CD4-positive, alpha-beta T cell treated with Interleukin-6 for 4 hours (primary cell): Measurements from ENCODE around the gene ZDHHC14.
"Not testable (repeated sequence)": the region's sequence is repeated elsewhere in the genome, so short reads cannot be mapped to it uniquely, and the experiment has no call there.

Experiments used
- DNase-seq: peaks from one replicate; pipeline ENCODE4 v3.0.0-alpha.2; 2020; ENCODE audit warnings: mixed read lengths

ZDHHC14 gene

DNA sequence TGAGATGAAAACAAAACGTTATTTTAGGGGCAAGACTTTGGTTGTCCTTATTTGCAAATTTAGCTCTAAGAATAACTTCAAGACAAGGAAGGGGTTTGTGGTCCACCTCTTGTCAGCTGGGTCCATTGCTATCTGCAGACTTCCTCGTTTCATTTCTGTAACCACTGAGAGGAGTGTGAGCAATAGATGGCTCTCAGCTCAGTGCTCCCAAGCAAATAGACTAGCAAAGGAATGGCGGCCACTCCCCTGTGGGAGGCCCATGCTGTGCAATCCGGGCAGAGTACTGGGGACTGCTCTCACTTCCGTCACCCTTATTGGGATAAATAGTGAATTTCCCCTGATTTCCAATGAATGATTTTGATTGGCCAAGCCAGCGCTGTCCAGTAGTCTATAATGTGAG is 176.6 kb downstream of the ZDHHC14 start:
- DNase-seq: no peak

DNA sequence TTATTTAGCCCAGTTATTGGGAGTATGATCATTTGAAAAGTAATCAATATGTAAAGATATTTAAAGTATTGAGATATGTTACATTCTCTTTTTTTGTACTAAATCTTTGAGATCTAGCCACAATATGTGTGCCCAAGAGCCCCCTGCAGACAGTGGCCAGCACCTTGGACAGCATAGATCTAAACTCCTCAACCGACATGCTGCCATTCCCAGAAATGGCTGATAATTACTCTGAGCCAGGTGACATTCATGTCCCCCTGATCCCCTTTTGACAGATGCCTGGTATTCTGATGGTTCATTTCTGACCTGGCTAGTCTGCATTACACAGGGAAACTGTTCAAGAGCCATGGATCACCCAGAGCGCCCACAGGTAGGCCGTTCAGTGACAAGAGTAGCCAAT is 177.1 kb downstream of the ZDHHC14 start:
- DNase-seq: no peak

DNA sequence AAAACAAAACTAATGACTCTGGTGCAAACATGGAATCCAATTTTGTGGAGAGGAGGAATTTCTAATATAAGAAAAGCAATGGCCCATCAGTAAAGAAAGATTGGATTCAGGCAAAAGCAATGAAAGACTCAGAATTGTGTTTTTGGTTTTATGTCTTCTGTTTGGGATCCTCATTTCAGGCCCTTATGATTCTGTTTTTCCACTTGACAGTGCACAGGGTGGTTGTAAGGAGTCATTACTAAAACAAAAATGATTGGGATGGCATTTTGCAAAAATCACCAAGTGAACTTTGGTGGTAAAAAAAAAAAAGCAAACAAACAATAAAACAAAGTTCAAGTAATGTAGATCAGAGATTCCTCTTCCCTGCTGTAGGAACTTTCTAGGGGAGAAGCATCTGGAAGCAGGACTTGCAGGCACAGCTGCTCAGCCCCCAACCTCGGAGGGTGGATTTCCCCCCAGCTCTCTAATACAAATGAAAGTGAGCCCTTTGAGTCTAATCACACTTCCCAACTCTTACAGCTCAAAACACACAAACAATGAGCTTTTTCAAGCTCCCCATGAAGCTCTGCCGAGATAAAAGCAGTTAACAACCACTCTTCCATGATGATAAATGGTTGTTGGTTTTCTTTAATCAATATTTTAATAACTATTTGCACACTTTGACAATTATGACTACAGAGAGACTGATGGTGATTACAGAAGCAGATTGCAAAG is 177.7 kb downstream of the ZDHHC14 start:
- DNase-seq: no peak

DNA sequence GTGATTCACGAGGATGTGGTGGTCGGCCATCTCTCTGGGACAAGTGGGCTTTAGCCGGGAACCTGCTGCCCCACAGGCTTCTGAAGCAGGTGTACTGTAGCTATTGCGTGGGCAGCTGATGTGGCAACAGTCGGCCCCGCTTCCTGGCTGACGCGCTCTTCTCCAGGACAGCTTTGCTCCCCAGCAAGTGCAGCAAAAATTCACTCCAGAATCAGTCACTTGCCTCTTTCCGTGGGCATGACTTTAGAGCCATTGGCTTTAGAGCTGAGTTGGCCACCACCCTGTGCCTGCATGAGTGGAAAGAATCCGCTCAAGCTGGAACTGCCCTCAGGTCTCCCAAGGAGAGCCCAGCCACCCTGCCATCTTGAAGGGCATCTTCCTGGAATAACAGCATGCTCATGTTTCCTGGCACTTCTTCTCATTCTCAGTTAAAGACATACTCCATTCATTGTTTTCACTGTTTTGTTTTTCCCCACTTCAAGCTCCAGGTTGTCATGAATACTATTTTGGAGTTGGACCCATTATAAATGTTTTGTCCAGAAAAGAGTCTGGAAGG is 178.3 kb downstream of the ZDHHC14 start:
- DNase-seq: no peak

DNA sequence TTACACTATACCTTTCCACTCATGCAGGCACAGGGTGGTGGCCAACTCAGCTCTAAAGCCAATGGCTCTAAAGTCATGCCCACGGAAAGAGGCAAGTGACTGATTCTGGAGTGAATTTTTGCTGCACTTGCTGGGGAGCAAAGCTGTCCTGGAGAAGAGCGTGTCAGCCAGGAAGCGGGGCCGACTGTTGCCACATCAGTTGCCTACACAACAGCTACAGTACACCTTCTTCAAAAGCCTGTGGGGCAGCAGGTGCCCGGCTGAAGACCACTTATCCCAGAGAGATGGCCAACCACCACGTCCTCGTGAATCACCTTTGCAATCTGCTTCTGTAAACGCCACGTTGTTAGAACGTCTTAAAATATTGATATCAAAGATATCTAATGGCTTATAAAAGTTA is 179.1 kb downstream of the ZDHHC14 start:
- not testable (repeated sequence) for DNase-seq

DNA sequence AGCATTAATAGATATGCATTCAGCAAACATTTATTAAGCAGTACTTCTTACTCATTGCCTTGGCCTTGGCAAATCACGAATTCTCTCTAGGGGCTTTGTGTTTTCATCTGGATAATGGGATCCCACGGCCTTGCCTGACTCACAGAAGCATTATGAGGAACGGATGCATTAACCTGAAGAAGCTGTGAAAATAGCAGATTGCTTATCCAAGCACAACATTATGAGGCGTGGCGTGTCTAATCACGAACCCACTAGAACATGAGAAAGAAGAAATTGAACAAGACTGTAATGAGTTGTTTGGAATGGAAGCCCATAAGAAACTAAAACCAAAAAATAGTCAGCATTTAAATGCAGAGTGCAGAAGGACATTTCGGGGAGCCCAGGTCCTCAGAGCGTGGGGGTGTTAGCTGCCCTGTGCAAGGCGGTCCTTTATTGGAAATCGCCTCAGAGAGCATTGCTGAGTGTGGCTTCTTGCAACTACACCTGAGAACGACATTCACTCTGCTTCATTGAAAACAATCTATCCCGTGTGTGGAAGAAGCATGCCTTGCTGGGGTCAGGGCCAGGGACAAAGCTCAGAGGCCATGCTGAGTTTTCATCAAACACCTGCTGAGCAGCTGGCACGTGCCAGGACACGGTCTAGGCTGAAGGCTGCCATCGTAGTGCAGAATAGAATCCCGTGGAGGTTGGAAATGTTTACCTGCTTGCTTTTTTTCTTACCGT is 179.9 kb downstream of the ZDHHC14 start:
- no peak for DNase-seq

DNA sequence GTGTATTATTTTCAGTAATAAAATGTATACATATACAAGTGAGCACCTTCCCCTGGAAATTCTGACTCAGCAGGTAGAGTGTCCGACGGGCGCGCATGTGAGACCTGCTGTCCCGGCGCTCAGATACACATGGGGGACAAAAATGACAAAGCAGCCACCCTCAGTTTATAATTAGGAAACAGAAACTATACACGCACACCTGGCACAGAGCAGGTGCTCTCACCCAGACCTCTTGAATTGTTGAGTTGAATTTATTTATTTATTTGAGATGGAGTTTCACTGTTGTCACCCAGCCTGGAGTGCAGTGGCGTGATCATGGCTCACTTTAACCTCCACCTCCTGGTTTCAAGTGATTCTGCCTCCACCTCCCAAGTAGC is 180.4 kb downstream of the ZDHHC14 start:
- DNase-seq: no peak

DNA sequence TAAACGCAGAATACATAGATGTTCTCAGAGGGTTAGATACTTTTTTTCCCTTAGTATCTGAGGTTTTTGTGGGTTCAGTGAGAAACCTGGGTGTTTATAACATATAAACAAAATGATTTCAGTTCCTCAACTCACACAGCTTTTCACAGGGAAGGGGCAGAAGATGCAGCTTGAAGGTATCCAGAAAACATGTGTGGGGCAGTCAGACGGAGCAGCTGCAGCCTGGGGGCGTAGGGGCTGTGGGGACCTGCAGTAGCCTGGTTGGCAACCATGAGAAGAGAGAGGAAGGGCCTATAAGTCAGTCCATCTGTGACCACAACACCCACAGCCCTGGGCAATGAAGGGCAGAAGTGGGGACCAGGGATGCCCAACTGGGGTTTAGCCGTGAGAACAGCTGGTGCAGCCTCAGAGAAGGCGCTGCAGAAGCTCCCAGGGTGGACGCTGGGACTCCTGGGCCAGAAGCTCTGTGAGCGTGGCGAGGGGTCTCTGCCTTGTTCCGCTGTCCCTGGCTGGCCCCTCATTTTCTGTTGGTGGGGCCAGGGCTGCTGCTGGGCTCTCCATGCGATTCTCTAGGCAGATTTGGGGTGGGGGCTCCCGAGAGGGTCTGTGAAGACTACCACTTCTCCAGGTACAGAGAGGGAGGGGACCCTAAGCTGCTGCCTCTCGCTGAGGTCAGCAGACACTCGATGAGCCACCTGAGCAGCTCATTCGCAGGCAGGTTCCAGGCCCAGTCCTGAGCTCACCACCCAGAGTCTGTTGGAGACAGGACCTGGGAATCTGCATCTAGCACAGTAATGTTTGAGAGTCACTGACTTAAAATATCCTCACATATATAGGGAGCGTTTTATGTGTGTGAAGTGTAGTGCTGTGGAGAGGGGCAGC is 181.2 kb downstream of the ZDHHC14 start:
- no peak for DNase-seq

DNA sequence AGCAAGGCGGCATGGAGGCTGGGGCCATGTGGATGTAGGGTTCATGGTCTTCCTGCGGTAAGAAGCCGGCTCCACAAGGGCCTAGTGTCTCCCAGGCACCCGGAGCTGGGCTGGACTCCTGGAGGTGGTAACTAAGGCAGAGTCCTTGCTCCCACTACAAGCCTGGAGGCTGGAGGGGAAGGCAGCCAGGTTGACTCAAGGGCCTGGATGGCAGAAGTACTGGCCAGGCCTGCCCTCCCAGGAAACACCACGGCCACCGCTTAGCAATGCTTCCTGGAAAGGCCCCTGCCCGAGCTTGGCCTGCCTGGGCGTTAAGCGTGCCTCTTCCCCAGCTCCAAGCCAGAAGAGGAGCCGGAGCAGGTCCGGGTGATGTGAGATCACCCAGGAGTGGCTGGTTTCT is 182.0 kb downstream of the ZDHHC14 start:
- DNase-seq: no peak

DNA sequence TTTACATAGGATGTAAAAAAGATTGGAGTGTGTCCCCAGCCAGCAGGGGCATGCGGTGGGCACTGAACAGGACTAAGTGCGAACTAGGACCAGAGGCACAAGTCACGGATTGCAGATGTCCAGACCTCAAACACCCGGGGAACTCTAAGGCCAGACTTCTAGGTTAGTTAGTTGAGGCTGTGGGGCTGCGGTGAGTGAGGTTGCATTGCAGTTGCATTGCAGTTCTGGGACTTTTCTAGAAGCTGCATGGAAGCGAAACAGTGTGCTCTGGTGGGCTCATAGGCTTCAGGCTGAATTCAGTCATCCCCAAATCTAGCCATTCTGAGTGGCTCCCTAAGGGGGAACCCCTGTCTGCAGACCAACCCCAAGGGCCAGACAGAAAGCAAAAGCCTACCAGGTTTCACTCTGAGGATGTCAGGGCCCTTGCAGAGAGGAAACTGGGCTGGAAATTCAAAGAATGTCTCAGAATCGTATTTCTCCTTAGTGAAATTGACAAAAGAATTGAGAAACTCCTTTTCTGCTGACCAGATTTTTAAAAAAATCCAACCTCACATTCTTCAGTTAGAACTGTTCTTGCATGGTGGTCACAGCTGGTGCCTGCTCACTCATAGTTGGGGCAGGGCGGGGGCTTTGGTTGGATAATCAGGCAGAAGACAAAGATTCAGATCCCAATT is 182.8 kb downstream of the ZDHHC14 start:
- no peak for DNase-seq

DNA sequence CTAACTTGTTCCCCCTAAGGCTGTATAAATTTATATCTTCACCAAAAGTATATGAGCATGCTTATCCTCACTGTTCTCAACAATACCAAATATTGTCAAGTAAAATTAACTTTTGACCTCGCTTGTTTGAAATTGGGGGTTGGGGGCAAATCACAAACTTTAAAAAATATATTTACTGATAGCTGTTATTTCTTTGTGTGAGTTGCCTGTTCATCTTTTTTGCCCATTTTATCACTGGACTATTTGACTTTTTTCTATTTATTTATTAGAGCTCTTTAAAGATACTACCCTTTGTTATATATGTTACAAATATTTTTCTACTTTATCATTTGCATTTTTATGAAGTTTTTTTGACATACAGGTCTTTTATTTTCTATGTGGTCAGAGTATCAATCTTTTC is 187.7 kb downstream of the ZDHHC14 start:
- no peak for DNase-seq

DNA sequence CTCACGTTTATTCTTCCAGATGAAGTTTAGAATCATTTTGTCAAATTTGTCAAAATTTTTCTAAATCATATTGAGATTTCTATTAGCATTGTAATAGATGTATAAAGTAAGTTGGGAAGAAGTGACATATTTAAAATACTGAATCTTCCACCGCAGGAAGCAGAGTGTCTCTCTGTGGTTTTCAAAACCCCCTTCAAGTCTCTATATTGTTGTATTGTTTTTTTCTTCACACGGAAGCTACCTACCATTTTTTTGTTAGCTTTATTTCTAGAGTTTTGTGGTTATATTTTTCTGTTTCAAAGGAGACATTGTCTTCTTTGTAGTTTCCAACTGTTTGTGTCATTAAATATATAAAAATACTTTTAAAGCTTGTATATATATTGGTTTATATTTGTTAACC is 188.6 kb downstream of the ZDHHC14 start:
- no peak for DNase-seq

DNA sequence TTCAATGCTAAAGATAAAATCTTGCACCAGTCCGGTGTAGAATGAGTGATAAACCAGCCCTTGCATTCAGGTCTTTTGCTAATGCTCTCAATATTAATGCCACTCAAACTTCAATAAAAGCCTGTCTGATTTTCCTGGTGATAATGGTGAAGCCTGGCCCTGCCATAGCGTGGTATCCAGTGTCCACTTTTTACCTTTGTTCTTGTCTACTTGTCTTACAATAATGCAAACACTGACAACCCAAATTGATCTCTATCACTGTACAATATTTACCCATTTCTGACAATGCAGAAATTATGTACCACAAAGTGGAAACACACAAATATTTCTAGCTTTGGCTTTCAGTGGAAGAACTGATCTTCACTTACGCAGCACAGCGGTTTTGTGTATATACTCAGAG is 189.1 kb downstream of the ZDHHC14 start:
- no peak for DNase-seq

DNA sequence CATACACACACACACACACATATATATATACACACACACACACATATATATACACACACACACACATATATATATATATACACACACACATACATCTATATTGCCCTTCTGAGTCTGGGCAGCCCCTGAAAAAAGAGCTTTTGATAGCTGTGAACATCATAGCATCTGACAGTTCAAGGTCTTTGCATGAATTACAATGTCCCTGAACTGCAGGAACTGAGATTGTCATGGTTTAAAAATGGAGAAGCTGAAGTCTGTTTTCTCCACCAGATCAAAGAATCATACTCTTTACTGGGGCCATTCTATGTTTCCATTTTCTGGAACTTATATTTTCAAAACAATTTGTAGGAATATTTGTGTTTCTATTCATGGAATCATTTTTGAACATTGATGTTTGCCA is 189.8 kb downstream of the ZDHHC14 start:
- no peak for DNase-seq

DNA sequence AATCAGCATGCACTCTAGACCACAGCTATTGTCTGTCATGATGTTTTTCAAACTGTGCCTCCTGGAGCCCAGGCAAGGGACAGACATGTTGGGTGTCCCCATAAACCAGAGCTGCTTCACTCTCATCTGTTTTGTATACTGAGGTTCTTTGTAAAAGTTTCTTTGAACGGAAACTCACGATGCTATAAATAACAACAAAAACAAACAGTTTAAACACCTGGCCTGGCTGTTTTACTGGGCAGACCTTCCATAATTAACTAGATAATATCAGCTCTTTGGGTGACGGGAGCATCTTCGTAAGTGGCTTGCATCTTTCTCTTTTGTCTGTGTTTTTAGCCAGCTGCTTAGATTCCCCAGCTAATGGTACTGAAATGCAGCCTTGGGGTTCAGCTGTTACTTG is 190.3 kb downstream of the ZDHHC14 start:
- DNase-seq: no peak

DNA sequence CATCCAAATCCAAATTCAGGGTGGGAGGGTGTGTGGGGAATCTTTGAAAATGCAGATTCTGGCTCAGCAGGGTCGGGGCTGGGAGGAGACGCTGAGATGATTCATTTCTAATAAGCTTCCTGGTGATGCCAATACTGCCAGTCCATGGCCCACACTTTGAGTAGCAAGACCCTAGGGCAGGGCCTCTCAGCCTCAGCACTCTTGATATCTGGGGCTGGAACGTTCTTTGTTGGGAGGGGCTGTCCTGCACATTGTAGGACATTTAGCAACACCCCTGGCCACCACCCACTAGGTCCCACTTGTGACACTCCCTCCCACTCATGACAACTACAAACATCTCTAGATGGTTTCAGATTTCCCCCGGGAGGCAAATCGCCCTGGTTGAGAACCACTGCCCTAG is 191.0 kb downstream of the ZDHHC14 start:
- no peak for DNase-seq

DNA sequence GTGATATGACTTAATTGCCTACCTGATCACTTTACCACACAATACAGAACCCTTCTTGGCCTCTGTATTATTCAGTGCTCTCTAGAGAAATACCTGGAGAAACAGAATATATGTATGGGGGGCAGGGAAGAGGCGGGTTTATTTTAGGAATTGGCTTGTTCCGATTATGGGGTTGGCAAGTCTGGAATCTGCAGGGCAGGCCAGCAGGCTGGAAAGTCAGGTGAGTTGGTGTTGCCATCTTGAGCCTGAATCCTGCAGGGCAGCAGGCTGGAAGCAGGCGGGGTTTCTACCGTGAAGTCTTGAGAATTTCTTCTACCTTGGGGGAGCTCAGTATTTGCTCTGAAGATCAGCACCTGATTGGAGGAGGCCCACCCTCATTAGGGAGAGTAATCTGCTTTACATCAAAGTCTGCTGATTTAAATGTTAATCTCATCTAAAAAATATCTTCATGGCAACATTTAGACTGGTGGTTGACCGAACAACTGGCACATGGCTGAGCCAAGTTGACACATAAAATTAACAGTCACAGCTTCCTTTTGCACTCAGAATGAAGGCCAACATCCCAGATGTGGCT is 193.9 kb downstream of the ZDHHC14 start:
- DNase-seq: no peak

DNA sequence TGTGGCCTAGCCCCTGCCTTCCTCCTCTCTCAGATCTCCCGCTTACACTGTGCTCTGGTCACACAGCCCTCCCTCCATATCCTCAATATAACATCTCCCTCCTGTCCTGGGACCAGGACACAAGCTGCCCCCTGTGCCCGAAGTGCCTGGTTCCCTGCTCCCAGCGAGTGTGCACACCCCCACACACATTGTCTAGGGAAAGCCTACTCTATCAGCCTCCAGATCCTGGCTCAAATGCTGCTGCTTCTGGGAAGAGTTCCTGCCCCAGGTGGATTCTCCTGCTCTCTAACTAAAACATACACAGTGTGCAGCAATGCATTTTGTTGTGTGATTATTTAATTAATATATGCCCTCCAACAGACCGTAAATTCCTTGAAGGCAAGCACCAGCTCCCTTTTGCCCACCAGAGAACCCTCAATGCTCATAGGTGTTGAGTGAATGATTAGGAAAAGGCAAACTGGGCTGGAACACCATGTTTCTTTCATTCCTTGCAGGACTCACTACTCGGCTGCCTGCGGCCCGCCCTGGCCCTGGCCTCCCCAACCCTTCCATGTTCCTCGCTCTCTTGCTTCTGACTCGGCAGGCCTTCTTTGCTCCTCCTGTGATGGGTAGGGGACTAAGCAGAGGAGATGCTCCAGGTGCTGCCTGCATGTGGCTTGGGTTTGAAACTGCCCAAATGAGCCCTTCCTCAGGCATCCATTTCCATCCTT is 194.6 kb downstream of the ZDHHC14 start:
- no peak for DNase-seq

DNA sequence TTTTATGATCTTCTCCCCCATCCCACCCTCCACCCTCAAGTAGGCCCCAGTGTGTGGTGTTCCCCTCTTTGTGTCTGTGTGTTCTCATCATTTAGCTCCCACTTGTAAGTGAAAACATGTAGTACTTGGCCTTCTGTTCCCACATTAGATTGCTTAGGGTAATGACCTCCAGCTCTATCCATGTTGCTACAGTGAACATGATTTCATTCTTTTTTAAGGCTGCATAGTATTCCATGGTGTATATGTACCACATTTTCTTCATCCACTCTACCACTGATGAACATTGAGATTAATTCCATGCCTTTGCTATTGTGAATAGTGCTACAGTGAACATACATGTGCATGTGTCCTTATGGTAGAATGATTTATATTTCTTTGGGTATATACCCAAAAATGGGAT is 196.0 kb downstream of the ZDHHC14 start:
- not testable (repeated sequence) for DNase-seq

DNA sequence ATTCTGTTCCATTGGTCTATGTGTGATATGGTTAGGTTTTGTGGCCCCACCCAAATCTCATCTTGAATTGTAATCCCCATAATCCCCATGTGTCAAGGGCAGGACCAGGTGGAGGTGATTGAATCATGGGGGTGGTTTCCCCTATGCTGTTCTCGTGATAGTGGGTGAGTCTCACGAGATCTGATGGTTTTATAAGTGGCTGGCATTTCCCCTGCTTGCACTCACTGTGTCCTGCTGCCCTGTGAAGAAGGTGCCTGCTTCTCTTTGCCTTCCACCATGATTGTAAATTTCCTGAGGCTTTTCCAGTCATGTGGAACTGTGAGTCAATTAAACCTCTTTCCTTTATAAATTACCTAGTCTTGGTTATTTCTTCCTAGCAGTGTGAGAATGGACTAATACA is 197.5 kb downstream of the ZDHHC14 start:
- not testable (repeated sequence) for DNase-seq

DNA sequence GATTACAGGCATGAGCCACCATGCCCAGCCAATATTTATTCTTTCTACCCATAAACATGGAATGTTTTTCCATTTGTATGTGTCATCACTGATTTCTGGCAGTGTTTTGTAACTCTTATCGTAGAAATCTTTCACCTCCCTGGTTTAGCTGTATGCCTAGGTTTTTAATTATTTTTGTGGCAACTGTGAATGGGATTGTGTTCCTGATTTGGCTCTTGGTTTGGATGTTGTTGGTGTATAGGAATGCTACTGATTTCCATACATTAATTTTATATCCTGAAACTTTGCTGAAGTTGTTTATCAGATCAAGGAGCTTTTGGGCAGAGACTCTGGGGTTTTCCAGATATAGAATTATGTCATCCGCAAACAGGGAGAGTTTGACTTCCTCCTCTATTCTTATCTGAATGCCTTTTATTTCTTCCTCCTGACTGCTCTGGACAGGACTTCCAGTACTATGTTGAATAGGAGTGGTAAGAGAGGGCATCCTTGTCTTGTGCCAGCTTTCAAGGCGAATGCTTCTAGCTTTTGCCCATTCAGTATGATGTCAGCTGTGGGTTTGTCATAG is 198.6 kb downstream of the ZDHHC14 start:
- no peak for DNase-seq
